Nephron (organoid): ENCODE results near the gene PCSK9.

ENCODE experiments used
- H3K27ac Mint-ChIP-seq, 3 experiments: 2 replicates each; pipeline ENCODE4 v1.8.0; 2020; ENCODE audit warnings: mixed read lengths in 3 of 3, mild to moderate bottlenecking in 2 of 3, moderate library complexity in 1 of 3
- H3K27me3 Mint-ChIP-seq: 2 replicates; pipeline ENCODE4 v1.8.0; 2021; ENCODE audit warnings: low read depth, mild to moderate bottlenecking, moderate library complexity, mixed read lengths
- H3K36me3 Mint-ChIP-seq: 2 replicates; pipeline ENCODE4 v1.8.0; 2020; ENCODE audit warnings: low read depth, mixed read lengths
- H3K4me1 Mint-ChIP-seq: 2 replicates; pipeline ENCODE4 v1.8.0; 2020; ENCODE audit warnings: mixed read lengths
- H3K4me3 Mint-ChIP-seq, 3 experiments: 2 replicates each; pipeline ENCODE4 v1.8.0; 2020; ENCODE audit warnings: mild to moderate bottlenecking in 3 of 3, mixed read lengths in 3 of 3, moderate library complexity in 2 of 3
- H3K9me3 Mint-ChIP-seq: 2 replicates; pipeline ENCODE4 v1.8.0; 2020; ENCODE audit warnings: mixed read lengths
- TF ChIP-seq, protein P1 (sequence below), 3 experiments: fragments of 200-600 bp; sonication (generic); IDR thresholded peaks; one replicate each; pipeline ENCODE4 v1.5.0; 2021; ENCODE audit warnings: antibody characterized with exemption in 3 of 3; ENCODE audit not compliant: unreplicated experiment in 3 of 3

The PCSK9 gene

DNA sequence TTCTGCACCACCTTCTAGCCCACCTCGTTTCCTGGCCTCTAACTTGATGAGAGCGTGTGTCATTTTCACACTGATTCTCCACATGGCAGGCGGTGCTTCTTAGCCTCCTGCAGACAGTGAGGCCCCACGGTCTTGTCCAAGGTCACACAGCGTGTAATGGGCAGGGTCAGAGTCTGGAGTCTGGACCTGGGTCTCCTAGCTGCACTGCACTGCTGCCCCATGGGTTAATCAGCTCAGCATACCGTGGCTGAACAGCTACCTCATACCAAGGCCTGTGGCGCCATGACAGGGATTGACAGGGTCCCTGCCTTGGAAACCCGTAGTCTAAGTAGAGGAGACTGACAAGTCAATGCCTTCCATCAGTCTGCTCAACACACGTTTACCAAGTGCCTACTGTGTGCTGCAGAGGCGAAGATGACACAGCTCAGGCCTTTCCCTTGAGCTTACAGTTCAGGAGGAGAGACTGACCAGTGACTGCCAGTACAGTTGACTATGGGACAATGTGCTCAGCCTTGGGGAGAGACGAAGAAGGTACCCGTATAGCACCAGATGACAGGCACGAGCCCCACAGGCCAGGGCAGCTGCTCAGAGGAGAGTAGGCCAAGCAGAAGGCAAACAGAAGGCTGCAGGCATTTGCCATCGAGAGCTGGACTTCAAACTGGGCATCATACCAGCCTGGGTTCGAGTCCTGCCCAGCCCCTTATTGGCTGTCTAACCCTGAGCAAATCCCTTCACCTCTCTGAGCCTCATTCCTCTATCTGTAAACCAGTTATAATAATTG, 5.5 kb downstream of the PCSK9 start:
- Mint-ChIP-seq H3K27me3 (peaks cover 53% of the 10 kb centered on the region), H3K4me1 (peaks cover 17% of the 10 kb centered on the region), H3K27ac (no peak overlapping the region), H3K4me3 (no peak overlapping the region), H3K36me3 (peaks cover 17% of the 10 kb centered on the region), H3K9me3 (no peaks in the 10 kb centered on the region)
- TF ChIP-seq, protein P1, sequence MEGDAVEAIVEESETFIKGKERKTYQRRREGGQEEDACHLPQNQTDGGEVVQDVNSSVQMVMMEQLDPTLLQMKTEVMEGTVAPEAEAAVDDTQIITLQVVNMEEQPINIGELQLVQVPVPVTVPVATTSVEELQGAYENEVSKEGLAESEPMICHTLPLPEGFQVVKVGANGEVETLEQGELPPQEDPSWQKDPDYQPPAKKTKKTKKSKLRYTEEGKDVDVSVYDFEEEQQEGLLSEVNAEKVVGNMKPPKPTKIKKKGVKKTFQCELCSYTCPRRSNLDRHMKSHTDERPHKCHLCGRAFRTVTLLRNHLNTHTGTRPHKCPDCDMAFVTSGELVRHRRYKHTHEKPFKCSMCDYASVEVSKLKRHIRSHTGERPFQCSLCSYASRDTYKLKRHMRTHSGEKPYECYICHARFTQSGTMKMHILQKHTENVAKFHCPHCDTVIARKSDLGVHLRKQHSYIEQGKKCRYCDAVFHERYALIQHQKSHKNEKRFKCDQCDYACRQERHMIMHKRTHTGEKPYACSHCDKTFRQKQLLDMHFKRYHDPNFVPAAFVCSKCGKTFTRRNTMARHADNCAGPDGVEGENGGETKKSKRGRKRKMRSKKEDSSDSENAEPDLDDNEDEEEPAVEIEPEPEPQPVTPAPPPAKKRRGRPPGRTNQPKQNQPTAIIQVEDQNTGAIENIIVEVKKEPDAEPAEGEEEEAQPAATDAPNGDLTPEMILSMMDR (IDR thresholded peaks at IDR 0.05; ENCODE audit: unreplicated experiment in 3 of 3) = no peak

DNA sequence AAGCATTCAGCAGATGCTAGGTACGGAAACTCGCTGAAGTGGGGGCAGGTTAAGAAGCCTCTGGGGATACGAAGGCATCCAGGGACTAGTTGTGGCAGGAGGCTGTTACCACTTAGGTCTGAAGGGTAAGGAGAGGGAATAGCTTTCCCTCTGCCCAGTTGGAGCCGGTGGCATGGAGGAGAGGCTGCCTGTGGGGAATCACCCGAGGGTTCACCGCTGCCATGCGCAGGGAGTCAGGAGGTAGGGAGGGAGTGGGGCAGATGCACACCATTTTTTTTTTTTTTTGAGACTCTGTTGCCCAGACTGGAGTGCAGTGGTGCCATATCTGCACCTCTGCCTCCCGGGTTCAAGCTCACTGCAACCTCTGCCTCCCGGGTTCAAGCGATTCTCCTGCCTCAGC, 6.1 kb downstream of the PCSK9 start:
- Mint-ChIP-seq H3K4me1 (peaks cover 19% of the 10 kb centered on the region), H3K9me3 (no peaks in the 10 kb centered on the region), H3K27me3 (peaks cover 51% of the 10 kb centered on the region), H3K4me3 (no peak overlapping the region), H3K27ac (no peak overlapping the region), H3K36me3 (peaks cover 17% of the 10 kb centered on the region)
- TF ChIP-seq, protein P1 (IDR thresholded peaks at IDR 0.05; ENCODE audit: unreplicated experiment in 3 of 3) = no peak

- H3K9me3 Mint-ChIP-seq = no peaks in the 10 kb centered on the region
- TF ChIP-seq, protein P1 (IDR thresholded peaks at IDR 0.05; ENCODE audit: unreplicated experiment in 3 of 3) = no peak
- peaks cover 28% of the 10 kb centered on the region for H3K4me1 Mint-ChIP-seq
- H3K27me3 Mint-ChIP-seq = peaks cover 42% of the 10 kb centered on the region
- no peak overlapping the region for H3K27ac Mint-ChIP-seq
- no peak overlapping the region for H3K4me3 Mint-ChIP-seq
- H3K36me3 Mint-ChIP-seq = peaks cover 17% of the 10 kb centered on the region
These were observed 7.5 kb downstream of the PCSK9 start for GRCh38 chr1:55046871-55047270.

GRCh38 chr1:55047611-55048010, 8.3 kb downstream of the PCSK9 start:
- H3K4me1 Mint-ChIP-seq = peaks cover 29% of the 10 kb centered on the region
- no peak overlapping the region for H3K27ac Mint-ChIP-seq
- no peaks in the 10 kb centered on the region for H3K9me3 Mint-ChIP-seq
- peaks cover 17% of the 10 kb centered on the region for H3K36me3 Mint-ChIP-seq
- no peak overlapping the region for H3K4me3 Mint-ChIP-seq
- TF ChIP-seq, protein P1 (IDR thresholded peaks at IDR 0.05; ENCODE audit: unreplicated experiment in 3 of 3) = no peak
- peaks cover 34% of the 10 kb centered on the region for H3K27me3 Mint-ChIP-seq

GRCh38 chr1:55048453-55049270, 9.3 kb downstream of the PCSK9 start:
- Mint-ChIP-seq H3K9me3 (no peaks in the 10 kb centered on the region), H3K27ac (peak overlapping the region in 2 of 3 experiments; percentile 4 to 36), H3K4me1 (peaks cover 35% of the 10 kb centered on the region), H3K36me3 (peaks cover 14% of the 10 kb centered on the region), H3K27me3 (peaks cover 30% of the 10 kb centered on the region), H3K4me3 (peak overlapping the region in 1 of 3 experiments; percentile 30)
- TF ChIP-seq, protein P1 (IDR thresholded peaks at IDR 0.05; ENCODE audit: unreplicated experiment in 3 of 3) = no peak
